C4-2B (cell line): Measurements from ENCODE around the gene CPB2.

ENCODE experiments used
- ZFX ChIP-seq: fragments of 450-650 bp; IDR thresholded peaks from 2 replicates; pipeline ENCODE4 v1.6.1; 2017
- TF ChIP-seq, protein P1 (sequence below): fragments of 450-650 bp; conservative IDR thresholded peaks from 2 replicates; pipeline ENCODE4 v1.5.1; 2017; ENCODE audit warnings: mild to moderate bottlenecking

DNA sequence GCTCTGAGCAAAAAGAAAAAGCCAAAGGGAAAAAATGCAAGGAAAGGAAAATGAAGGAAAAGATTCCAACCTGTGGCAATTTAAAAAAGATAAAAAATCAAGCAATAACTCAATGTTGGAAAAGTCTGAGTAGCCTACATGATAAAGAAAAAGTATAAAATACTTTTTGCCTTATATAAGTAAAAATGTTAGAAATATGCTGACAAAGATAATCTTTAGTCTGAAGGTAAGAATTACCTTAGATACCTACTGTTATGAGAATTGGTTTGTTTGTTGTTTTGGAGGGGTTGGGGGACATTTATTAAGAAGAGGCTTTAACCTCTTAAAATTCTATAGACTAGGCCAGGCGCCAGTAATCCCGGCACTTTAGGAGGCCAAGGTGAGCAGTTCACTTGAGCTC, 29.7 kb upstream of the CPB2 start:
- TF ChIP-seq, protein P1, sequence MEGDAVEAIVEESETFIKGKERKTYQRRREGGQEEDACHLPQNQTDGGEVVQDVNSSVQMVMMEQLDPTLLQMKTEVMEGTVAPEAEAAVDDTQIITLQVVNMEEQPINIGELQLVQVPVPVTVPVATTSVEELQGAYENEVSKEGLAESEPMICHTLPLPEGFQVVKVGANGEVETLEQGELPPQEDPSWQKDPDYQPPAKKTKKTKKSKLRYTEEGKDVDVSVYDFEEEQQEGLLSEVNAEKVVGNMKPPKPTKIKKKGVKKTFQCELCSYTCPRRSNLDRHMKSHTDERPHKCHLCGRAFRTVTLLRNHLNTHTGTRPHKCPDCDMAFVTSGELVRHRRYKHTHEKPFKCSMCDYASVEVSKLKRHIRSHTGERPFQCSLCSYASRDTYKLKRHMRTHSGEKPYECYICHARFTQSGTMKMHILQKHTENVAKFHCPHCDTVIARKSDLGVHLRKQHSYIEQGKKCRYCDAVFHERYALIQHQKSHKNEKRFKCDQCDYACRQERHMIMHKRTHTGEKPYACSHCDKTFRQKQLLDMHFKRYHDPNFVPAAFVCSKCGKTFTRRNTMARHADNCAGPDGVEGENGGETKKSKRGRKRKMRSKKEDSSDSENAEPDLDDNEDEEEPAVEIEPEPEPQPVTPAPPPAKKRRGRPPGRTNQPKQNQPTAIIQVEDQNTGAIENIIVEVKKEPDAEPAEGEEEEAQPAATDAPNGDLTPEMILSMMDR = no peak
- no peak for TF ChIP-seq ZFX
